ENCODE data around the gene CCDC148. TPM values are rescaled to one million over a fixed set of nuclear protein-coding genes. Genes with fewer than 3 reads are reported as not detected.
"Not testable (repeated sequence)": the region's sequence is repeated elsewhere in the genome, so short reads cannot be mapped to it uniquely, and the experiment has no call there.

The CCDC148 gene
- total and polyA plus RNA-seq, 2 experiments from 2014 or later, result 0.64 to 0.86 TPM

GRCh38 chr2:158473719-158474392 is 17.3 kb upstream of the CCDC148 start:
- Histone ChIP-seq H3K9me2 (ENCODE audit: insufficient read depth) (no peaks in the 10 kb centered on the region), H4K20me1 (ENCODE audit: insufficient read depth) (no peaks in the 10 kb centered on the region), H3K4me2 (ENCODE audit: unreplicated experiment) (no peak overlapping the region), H3K27me3 (replicated peaks; ENCODE audit: insufficient read depth) (no peaks in the 10 kb centered on the region), H2AFZ (no peak overlapping the region), H3K27ac (no peak overlapping the region), H3K36me3 (ENCODE audit: low read depth) (no peaks in the 10 kb centered on the region), H3K4me1 (ENCODE audit: insufficient read depth) (peaks cover 6% of the 10 kb centered on the region; the same call in 1 of the 2 replicates), H3K4me3 (no peak overlapping the region), H3K79me2 (ENCODE audit: insufficient read depth) (peaks cover 29% of the 10 kb centered on the region), H3K9ac (no peak overlapping the region), H3F3A (ENCODE audit: insufficient read depth) (no peaks in the 10 kb centered on the region), H3K9me3 (ENCODE audit: low read depth) (no peaks in the 10 kb centered on the region)
- in situ Hi-C loops (cut with MboI), result loop anchor here (25.0 kb wide), 1 partner anchor 437 kb away; no protein-coding TSS in a partner anchor
- WGBS, 2 experiments (ENCODE audit: low coverage in 1 of 2, low lambda C conversion rate in 2 of 2, missing lambda C conversion rate in 2 of 2), result 90 to 91% methylated on average over 8 of the region's 8 CpGs
- DNase-seq, result no peak
- TF ChIP-seq EZH2 (IDR thresholded peaks at IDR 0.05; ENCODE audit: insufficient read depth, poor library complexity, severe bottlenecking) (no peak), EZH2phosphoT487 (IDR thresholded peaks at IDR 0.05; ENCODE audit: insufficient read depth, low read depth) (no peak)

- not testable (repeated sequence) for H3K9ac ChIP-seq; H3K36me3 ChIP-seq (ENCODE audit: low read depth); H3K4me1 ChIP-seq (ENCODE audit: insufficient read depth); H3K4me2 ChIP-seq (ENCODE audit: unreplicated experiment); H4K20me1 ChIP-seq (ENCODE audit: insufficient read depth); H3K27ac ChIP-seq; H3K9me3 ChIP-seq (ENCODE audit: low read depth); H3K4me3 ChIP-seq; H2AFZ ChIP-seq; H3K9me2 ChIP-seq (ENCODE audit: insufficient read depth); DNase-seq; H3F3A ChIP-seq (ENCODE audit: insufficient read depth); H3K27me3 ChIP-seq (replicated peaks; ENCODE audit: insufficient read depth)
- in situ Hi-C loops (cut with MboI), result loop anchor here (25.0 kb wide), 1 partner anchor 436 kb away; no protein-coding TSS in a partner anchor
- WGBS, 2 experiments (ENCODE audit: low coverage in 1 of 2, low lambda C conversion rate in 2 of 2, missing lambda C conversion rate in 2 of 2), result 96 to 98% methylated on average over 3 of the region's 3 CpGs
- H3K79me2 ChIP-seq (ENCODE audit: insufficient read depth), result peaks cover 34% of the 10 kb centered on the region
Measured at GRCh38 chr2:158473300-158473699, 16.7 kb upstream of the CCDC148 start.

DNA sequence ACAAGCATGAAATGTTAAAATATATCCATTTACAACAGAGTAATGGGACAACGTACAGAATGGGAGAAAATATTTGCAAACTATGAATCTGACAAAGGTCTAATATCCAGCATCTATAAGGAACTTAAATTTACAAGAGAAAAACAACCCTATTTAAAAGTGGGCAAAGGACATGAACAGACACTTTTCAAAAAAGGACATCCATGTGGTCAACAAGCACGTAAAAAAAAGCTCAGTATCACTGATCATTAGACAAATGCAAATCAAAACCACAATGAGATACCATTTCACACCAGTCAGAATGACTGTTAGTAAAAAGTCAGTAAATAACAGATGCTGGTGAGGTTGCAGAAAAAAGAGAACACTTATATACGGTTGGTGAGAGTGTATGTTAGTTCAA is 16.3 kb upstream of the CCDC148 start:
- H2AFZ ChIP-seq; H3K27ac ChIP-seq; H3F3A ChIP-seq (ENCODE audit: insufficient read depth); H3K9ac ChIP-seq; H4K20me1 ChIP-seq (ENCODE audit: insufficient read depth); H3K9me2 ChIP-seq (ENCODE audit: insufficient read depth); H3K9me3 ChIP-seq (ENCODE audit: low read depth); DNase-seq; H3K4me1 ChIP-seq (ENCODE audit: insufficient read depth); H3K4me2 ChIP-seq (ENCODE audit: unreplicated experiment); H3K27me3 ChIP-seq (replicated peaks; ENCODE audit: insufficient read depth); H3K36me3 ChIP-seq (ENCODE audit: low read depth); H3K4me3 ChIP-seq: not testable (repeated sequence)
- 83 to 84% methylated on average over 3 of the region's 3 CpGs for WGBS, 2 experiments (ENCODE audit: low coverage in 1 of 2, low lambda C conversion rate in 2 of 2, missing lambda C conversion rate in 2 of 2)
- in situ Hi-C loops (cut with MboI), result loop anchor here (25.0 kb wide), 1 partner anchor 436 kb away; no protein-coding TSS in a partner anchor
- H3K79me2 ChIP-seq (ENCODE audit: insufficient read depth), result peaks cover 39% of the 10 kb centered on the region

DNA sequence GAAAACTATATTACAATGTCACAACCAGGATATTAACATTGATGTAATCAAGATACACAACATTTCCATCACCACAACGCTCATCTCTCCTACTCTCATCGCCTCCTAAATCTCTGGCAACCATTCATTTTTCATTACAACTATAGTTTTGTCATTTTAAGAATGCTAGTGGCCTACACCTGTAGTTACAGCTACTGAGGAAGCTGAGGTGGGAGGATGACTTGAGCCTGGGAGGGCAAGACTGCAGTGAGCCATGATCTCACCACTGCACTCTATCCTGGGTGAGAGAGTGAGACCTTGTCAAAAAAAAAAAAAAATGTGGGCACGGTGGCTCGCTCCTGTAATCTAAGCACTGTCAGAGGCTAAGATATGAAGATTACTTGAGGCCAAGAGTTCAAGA is 10.7 kb upstream of the CCDC148 start:
- H3K9ac ChIP-seq, result no peak overlapping the region
- no peak overlapping the region for H3K27ac ChIP-seq
- H3K4me1 ChIP-seq (ENCODE audit: insufficient read depth), result no peaks in the 10 kb centered on the region
- WGBS, 2 experiments (ENCODE audit: low coverage in 1 of 2, low lambda C conversion rate in 2 of 2, missing lambda C conversion rate in 2 of 2), result 89 to 93% methylated on average over 4 of the region's 4 CpGs
- H3K36me3 ChIP-seq (ENCODE audit: low read depth), result no peaks in the 10 kb centered on the region
- H3F3A ChIP-seq (ENCODE audit: insufficient read depth), result no peaks in the 10 kb centered on the region
- no peak for DNase-seq
- no peak overlapping the region for H3K4me3 ChIP-seq
- in situ Hi-C loops (cut with MboI), result loop anchor here (25.0 kb wide), 1 partner anchor 430 kb away; no protein-coding TSS in a partner anchor
- no peaks in the 10 kb centered on the region for H3K27me3 ChIP-seq (replicated peaks; ENCODE audit: insufficient read depth)
- 0 out of 2 replicates have a peak, but pooled peaks cover 4% of the 10 kb centered on the region for H4K20me1 ChIP-seq (ENCODE audit: insufficient read depth)
- no peak overlapping the region for H3K4me2 ChIP-seq (ENCODE audit: unreplicated experiment)
- H3K79me2 ChIP-seq (ENCODE audit: insufficient read depth), result peaks cover 95% of the 10 kb centered on the region
- no peak for TF ChIP-seq EZH2 (IDR thresholded peaks at IDR 0.05; ENCODE audit: insufficient read depth, poor library complexity, severe bottlenecking)
- TF ChIP-seq EZH2phosphoT487 (IDR thresholded peaks at IDR 0.05; ENCODE audit: insufficient read depth, low read depth), result no peak
- no peaks in the 10 kb centered on the region for H3K9me2 ChIP-seq (ENCODE audit: insufficient read depth)
- H2AFZ ChIP-seq, result no peak overlapping the region
- H3K9me3 ChIP-seq (ENCODE audit: low read depth), result no peaks in the 10 kb centered on the region

Measured in GM23248 (cell line).